Mucosa of descending colon (tissue), 3 donors: Measurements from ENCODE around the gene KRTAP5-10. TPM values are rescaled to one million over a fixed set of nuclear protein-coding genes. Genes with fewer than 3 reads are reported as not detected.
"Not testable (repeated sequence)": the region's sequence is repeated elsewhere in the genome, so short reads cannot be mapped to it uniquely, and the experiment has no call there.

Experiments used
- ATAC-seq: fragments of 200-7000 bp; cut with Tn5 transposase; one replicate; pipeline ENCODE4 v1.9.1; 2020; ENCODE audit warnings: mild to moderate bottlenecking, moderate library complexity
- DNase-seq, 3 donors: peaks; one replicate each; pipeline ENCODE4 v3.0.0-alpha.2; 2020
- H3K36me3 ChIP-seq: fragments of 200-600 bp; one replicate; pipeline ENCODE4 v1.8.0; 2021; ENCODE audit warnings: low read depth, mild to moderate bottlenecking
- H3K4me1 ChIP-seq: fragments of 200-600 bp; one replicate; pipeline ENCODE4 v1.8.0; 2021; ENCODE audit warnings: low read depth, mild to moderate bottlenecking
- H3K4me3 ChIP-seq: fragments of 200-600 bp; one replicate; pipeline ENCODE4 v1.8.0; 2021; ENCODE audit warnings: mild to moderate bottlenecking
- H3K9me3 ChIP-seq: fragments of 200-600 bp; one replicate; pipeline ENCODE4 v1.8.0; 2021; ENCODE audit warnings: mild to moderate bottlenecking
- CTCF ChIP-seq: fragments of 200-600 bp; IDR thresholded peaks from one replicate; pipeline ENCODE4 v1.8.0; 2022; ENCODE audit warnings: antibody characterized with exemption, mild to moderate bottlenecking
- intact Hi-C, 2 donors: fragments of 100-400 bp; cut with DNase I in 1 of 2; cut with micrococcal nuclease in 1 of 2; formaldehyde crosslinking; loops; one replicate each; pipeline versions ENCODE4 v1.11.0 to v1.11.1; 2022; cut with DNase I, micrococcal nuclease
- total RNA-seq, 3 donors: library from RNA; stranded (reverse); fragmentation: NEBNext Ultra II Directional in 2 of 3; extraction: Animal tissue kit (Norgen Biotek cat#: 25700) in 2 of 3; gene quantifications; one replicate each; pipeline versions ENCODE4 v1.2.1 to v1.2.4, GENCODE V29; 2021 to 2023
- donor health status: DM: no; HTN: no; CAD: no; lungs with moderate emphysema.
- donor health status: DM: no; HTN: no; CAD: no.
- donor health status: DM: no; HTN: yes; CAD: no.

Gene KRTAP5-10
- total RNA-seq, 3 donors from 2014 or later, result 0.34 to 0.75 TPM; not detected in 1

DNA sequence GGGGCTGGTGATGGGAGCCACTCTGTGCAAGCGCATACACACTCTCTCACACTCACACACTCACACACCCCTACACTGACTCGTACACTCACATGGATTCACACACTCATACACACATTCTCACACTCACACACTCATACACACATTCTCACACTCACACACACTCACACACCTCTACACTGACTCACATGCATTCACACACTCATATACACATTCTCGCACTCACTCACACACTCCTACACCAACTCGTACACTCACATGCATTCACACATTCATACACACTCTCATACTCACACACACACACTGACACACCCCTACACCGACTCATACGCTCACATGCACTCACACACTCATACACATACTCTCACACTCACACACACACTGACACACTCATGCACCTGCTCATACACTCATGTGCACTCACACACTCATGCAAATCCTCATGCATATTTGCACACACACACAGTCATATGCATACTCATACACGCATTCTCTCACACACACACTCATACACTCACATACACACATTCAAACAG is 12.2 kb downstream of the KRTAP5-10 start:
- intact Hi-C loops, result no loop called here
- DNase-seq (no peak), ATAC-seq (no peak)
- no peaks in the 10 kb centered on the region for H3K36me3 ChIP-seq
- H3K4me1 ChIP-seq, result no peaks in the 10 kb centered on the region
- TF ChIP-seq CTCF, result no peak
- H3K4me3 ChIP-seq, result no peak overlapping the region
- H3K9me3 ChIP-seq, result no peaks in the 10 kb centered on the region

GRCh38 chr11:71579513-71579912 is 14.2 kb downstream of the KRTAP5-10 start:
- H3K9me3 ChIP-seq, intact Hi-C loops, ATAC-seq, H3K36me3 ChIP-seq, DNase-seq, H3K4me3 ChIP-seq, H3K4me1 ChIP-seq: not testable (repeated sequence)

GRCh38 chr11:71580057-71581003 is 15.0 kb downstream of the KRTAP5-10 start:
- ATAC-seq, result peak; percentile 89
- Histone ChIP-seq H3K4me1 (no peaks in the 10 kb centered on the region), H3K4me3 (no peak overlapping the region)

DNA sequence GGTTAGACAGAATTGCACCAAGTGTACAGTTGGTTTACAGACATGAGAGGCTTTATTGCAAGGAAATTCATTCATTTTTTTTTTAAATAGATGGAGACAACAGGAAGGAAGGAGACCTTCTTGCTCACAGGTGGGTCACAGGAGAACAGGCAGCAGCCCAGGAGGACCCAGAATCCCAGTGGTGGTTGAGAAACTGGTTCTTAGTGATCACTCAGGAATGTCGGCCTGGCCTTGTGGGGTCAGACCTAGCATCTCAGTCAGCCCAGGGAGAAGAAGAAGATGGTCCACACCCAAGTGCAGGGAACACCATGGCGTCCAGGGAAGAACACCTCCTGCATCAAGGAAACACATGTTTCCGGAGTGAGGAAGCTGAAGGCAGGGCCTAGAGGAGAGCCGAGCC is 16.5 kb downstream of the KRTAP5-10 start:
- no peak for TF ChIP-seq CTCF
- no peaks in the 10 kb centered on the region for H3K9me3 ChIP-seq
- intact Hi-C loops, result no loop called here
- no peak for DNase-seq
- ATAC-seq, result no peak
- no peaks in the 10 kb centered on the region for H3K36me3 ChIP-seq
- no peak overlapping the region for H3K4me3 ChIP-seq
- no peaks in the 10 kb centered on the region for H3K4me1 ChIP-seq

More at GRCh38 chr11:71580057-71581003, 15.0 kb downstream of the KRTAP5-10 start:
- no peaks in the 10 kb centered on the region for H3K9me3 ChIP-seq
- H3K36me3 ChIP-seq, result no peaks in the 10 kb centered on the region
- peak; percentile 81 for TF ChIP-seq CTCF
- intact Hi-C loops, result no loop called here
- DNase-seq, result peak in 1 of 3 donors; percentile 76

DNA sequence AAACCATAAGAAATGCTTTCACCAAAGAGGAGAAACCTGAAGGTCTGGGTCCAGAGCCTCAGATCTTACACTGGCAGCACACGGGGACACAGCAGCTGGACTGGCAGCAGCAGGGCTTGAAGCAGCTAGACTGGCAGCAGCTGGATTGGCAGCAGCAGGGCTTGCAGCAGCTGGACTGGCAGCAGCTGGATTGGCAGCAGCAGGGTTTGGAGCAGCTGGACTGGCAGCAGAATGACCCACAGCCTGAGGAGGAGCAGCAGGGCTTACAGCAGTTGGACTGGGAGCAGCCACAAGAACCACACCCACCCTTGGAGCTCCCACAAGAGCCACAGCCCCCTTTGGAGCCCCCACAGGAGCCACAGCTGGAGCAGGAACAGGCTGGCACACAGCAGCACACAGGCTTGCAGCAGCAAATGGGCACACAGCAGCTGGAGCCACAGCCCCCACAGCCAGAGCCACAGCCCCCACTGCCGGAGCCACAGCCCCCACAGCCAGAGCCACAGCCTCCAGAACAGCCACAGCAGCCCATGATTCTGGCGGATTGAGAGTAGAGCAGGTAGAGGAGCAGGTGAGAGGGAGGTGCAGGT is 17.0 kb downstream of the KRTAP5-10 start, which contains the start of gene KRTAP5-11:
Gene KRTAP5-11 (minus strand): TSS at position 567 of the 587 bp plus-strand sequence. CDS start 38 bp downstream, at position 529.
- Histone ChIP-seq H3K4me3 (no peak within 1 kb of the TSS), H3K9me3 (no peaks in the 10 kb centered on the region), H3K36me3 (no peaks in the 10 kb centered on the region), H3K4me1 (no peaks in the 10 kb centered on the region)
- intact Hi-C loops, result no loop called here
- no peak for TF ChIP-seq CTCF
- no peak for ATAC-seq
- no peak for DNase-seq

DNA sequence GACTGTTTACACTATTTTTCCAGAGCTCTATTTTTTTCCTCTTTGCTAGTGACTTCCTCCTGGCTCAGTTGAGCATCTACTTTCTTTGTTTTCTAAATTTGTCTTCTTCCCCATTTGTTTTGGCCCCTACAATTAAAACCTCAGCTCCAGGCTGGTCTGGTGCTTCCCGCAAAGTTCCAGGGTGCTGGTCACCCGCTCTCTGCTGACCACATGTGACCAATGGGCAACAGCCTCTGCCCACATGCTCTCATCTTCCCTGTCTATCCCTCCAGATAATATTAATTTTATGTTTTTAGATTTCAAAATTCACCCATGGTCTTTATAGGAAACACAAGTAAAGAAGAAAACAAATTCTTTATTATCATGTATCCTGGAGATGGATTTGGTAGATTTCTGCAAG is 17.6 kb downstream of the KRTAP5-10 start:
- H3K36me3 ChIP-seq, H3K4me1 ChIP-seq, H3K4me3 ChIP-seq, DNase-seq, intact Hi-C loops, ATAC-seq, H3K9me3 ChIP-seq: not testable (repeated sequence)

GRCh38 chr11:71585673-71586072 is 20.3 kb downstream of the KRTAP5-10 start:
- H3K4me3 ChIP-seq, H3K36me3 ChIP-seq, H3K9me3 ChIP-seq, DNase-seq, ATAC-seq, intact Hi-C loops, H3K4me1 ChIP-seq: not testable (repeated sequence)

DNA sequence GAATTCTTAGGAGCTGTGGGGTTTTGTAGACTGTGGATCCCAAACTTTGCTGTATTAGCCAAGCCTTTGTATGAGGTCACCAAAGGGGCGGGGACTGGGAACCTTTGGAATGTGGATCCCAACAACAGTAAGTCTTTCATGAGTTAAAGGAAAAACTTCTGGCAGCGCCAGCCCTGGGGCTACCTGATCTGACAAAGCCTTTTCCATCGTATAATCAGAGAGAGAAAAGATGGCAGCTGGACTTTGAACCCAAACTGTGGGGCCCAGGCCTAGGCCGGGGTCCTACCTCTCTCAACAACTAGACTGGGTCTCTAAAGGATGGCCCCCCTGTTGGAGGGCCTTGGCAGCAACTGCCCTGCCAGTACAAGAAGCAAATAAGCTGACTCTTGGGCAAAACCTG is 23.0 kb downstream of the KRTAP5-10 start:
- H3K36me3 ChIP-seq, H3K4me1 ChIP-seq, ATAC-seq, H3K4me3 ChIP-seq, DNase-seq, intact Hi-C loops, H3K9me3 ChIP-seq: not testable (repeated sequence)

DNA sequence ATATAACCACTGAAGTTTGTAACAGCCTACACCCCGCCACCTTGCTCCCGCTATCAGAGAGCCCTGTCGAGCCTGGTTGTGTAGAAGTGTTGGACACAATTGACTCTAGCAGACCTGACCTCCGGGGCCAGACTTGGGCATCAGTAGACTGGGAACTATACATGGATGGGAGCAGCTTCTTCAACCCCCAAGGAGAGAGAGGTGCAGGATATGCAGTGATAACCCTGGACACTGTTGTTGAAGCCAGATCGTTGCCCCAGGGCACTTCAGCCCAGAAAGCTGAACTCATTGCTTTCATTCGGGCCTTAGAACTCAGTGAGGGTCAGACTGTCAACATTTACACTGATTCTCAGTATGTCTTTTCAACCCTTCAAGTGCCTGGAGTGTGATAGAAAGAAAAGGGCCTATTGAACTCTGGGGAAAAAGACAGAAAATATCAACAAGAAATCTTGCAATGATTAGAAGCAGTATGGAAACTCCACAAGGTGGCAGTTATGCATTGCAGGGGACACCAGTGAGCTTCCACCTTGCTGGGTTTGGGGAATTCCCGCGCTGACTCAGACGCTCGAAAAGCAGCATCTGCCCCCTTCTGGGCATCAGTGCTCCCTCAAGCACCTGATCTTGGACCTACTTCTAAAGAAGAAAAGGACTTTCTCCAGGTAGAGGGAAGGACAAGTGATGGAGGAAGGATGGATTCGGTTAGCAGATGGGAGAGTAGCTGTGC is 23.6 kb downstream of the KRTAP5-10 start:
- H3K36me3 ChIP-seq, H3K4me1 ChIP-seq, intact Hi-C loops, H3K4me3 ChIP-seq, DNase-seq, ATAC-seq, H3K9me3 ChIP-seq: not testable (repeated sequence)
